NCI-H2171 treated with DMSO at 0.1 percent for 48 hours (cell line): ENCODE measurements around the gene OR14I1.
"Not testable (repeated sequence)": the region's sequence is repeated elsewhere in the genome, so short reads cannot be mapped to it uniquely, and the experiment has no call there.

Source experiments
- DNase-seq: peaks from one replicate; lab custom pipeline; 2025; lab: John Stamatoyannopoulos, UW

The OR14I1 gene

GRCh38 chr1:248688527-248689298 lies 13.9 kb downstream of the OR14I1 start:
- no peak for DNase-seq

- no peak for DNase-seq
These were observed 15.8 kb downstream of the OR14I1 start for GRCh38 chr1:248686815-248687214.

GRCh38 chr1:248681651-248682050 lies 20.9 kb downstream of the OR14I1 start:
- peak; percentile 7 for DNase-seq

GRCh38 chr1:248670003-248670402 lies 32.6 kb downstream of the OR14I1 start:
- DNase-seq, result peak; percentile 19

DNA sequence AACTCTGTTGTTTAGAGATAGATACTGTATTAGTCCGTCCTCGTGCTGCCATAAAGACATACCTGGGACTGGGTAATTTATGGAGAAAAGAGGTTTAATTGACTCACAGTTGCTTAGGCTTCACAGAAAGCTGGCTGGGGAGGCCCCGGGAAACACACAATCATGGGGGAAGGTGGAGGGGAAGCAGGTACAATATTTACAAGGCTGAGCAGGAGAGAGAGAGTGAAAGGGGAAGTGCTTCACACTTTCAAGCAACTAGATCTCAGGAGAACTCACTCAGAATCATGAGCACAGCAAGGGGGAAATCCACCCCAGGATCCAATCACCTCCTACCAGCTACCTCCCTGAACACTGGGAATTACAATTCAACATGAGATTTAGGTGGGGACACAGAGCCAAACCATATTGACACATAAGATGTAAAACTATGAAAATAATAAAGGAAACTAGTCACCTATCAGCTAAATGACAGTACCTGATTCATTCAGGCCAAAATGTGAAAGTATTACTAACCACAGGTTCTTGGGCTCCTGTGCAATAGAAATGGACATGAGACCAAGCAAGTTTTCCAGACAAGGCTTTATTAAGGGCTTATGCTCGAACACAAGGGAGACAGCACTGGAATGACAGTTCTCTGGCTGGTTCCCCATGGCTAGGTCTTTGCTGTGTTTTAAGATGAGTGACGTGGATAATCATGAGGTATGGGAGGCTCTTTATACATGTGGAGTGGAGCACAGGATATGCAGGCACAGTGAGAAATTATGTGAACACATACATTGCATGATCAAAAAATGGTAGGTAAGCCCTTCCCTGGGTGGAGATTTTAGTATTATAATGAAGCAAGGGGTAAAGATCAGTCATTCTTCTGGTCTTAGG lies 38.9 kb downstream of the OR14I1 start:
- not testable (repeated sequence) for DNase-seq

DNA sequence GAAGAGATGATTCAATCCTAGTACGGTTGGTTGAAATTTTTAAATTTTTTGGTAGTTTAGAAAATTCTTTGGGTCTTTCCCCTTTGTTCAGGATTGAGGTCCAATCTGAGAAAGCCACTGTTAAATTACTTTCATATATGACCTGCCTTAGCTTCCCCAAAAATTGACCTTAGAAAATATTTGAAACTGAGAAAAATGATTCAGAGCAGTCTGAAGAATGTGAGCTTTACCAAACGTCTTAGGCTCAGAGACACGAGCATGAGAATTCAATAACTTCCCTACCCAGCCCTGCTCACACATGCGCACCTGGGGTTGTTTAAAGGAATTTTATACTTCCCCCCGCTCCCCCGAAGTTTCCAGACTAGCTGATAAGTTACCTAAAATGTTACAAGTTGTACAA lies 45.8 kb downstream of the OR14I1 start:
- DNase-seq, result not testable (repeated sequence)

GRCh38 chr1:248655354-248655753 lies 47.2 kb downstream of the OR14I1 start, which contains the start of gene OR2T27:
Gene OR2T27, minus strand, starts transcription at chr1:248655528. Its CDS starts 4,644 bp downstream, at chr1:248650884.
- not testable (repeated sequence) for DNase-seq
